PC-9 (cell line): Measurements from ENCODE around the gene AMBRA1. TPM values are rescaled to one million over a fixed set of nuclear protein-coding genes. Genes with fewer than 3 reads are reported as not detected.

Experiments
- BruUV-seq: library from RNA; stranded (reverse); fragments of 400-500 nt; replicated peaks from 2 replicates; lab custom pipeline; 2021; lab: Mats Ljungman, UMichigan
- CTCF ChIA-PET: fragments of 300-600 bp; sonication (Branson Sonifier 250); formaldehyde crosslinking; loops from one replicate; lab custom pipeline; 2022; ENCODE audit warnings: antibody characterized with exemption; lab: Charles Lee
- POLR2A ChIA-PET: fragments of 300-600 bp; sonication (Branson Sonifier 250); formaldehyde crosslinking; loops from one replicate; lab custom pipeline; 2022; ENCODE audit warnings: antibody characterized with exemption; ENCODE audit not compliant: unreplicated experiment; lab: Charles Lee
- DNase-seq, 2 experiments: peaks; one replicate each; pipeline versions ENCODE4 v3.0.0 to v3.0.0-alpha.2; 2015 to 2022; ENCODE audit warnings: mixed read lengths in 1 of 2
- H2AFZ ChIP-seq: fragments of 200-600 bp; sonication (generic); 2 replicates; pipeline ENCODE4 v1.8.1; 2017; ENCODE audit warnings: antibody characterized with exemption
- H3F3A ChIP-seq: fragments of 200-600 bp; sonication (generic); 2 replicates; pipeline ENCODE4 v1.8.1; 2017; ENCODE audit warnings: antibody characterized with exemption, mild to moderate bottlenecking, low read depth; ENCODE audit not compliant: insufficient read depth
- H3K27ac ChIP-seq: fragments of 200-600 bp; sonication (generic); 2 replicates; pipeline ENCODE4 v1.6.1; 2016; ENCODE audit warnings: mixed run types
- H3K27me3 ChIP-seq: fragments of 200-600 bp; sonication (generic); 2 replicates; pipeline ENCODE4 v1.6.1; 2016; ENCODE audit warnings: low read depth, mixed run types; ENCODE audit not compliant: insufficient read depth
- H3K36me3 ChIP-seq: fragments of 200-600 bp; sonication (generic); 2 replicates; pipeline ENCODE4 v1.6.1; 2016; ENCODE audit warnings: low read depth, mixed run types
- H3K4me1 ChIP-seq: fragments of 200-600 bp; sonication (generic); replicated peaks from 2 replicates; pipeline ENCODE4 v1.6.1; 2016; ENCODE audit warnings: mixed run types; ENCODE audit not compliant: insufficient read depth
- H3K4me2 ChIP-seq: fragments of 200-600 bp; sonication (generic); 2 replicates; pipeline ENCODE4 v1.6.1; 2017; ENCODE audit warnings: mixed run types
- H3K4me3 ChIP-seq: fragments of 200-600 bp; sonication (generic); 2 replicates; pipeline ENCODE4 v1.6.1; 2016; ENCODE audit warnings: mixed run types
- H3K79me2 ChIP-seq: fragments of 200-600 bp; sonication (generic); 2 replicates; pipeline ENCODE4 v1.6.1; 2017; ENCODE audit warnings: low read depth, mixed run types
- H3K9me2 ChIP-seq: fragments of 200-600 bp; sonication (generic); 2 replicates; pipeline ENCODE4 v1.8.1; 2017; ENCODE audit warnings: mild to moderate bottlenecking; ENCODE audit not compliant: insufficient read depth
- H3K9me3 ChIP-seq: fragments of 200-600 bp; sonication (generic); 2 replicates; pipeline ENCODE4 v1.8.1; 2016; ENCODE audit warnings: low read depth; ENCODE audit not compliant: insufficient read depth
- H4K20me1 ChIP-seq: fragments of 200-600 bp; sonication (generic); 2 replicates; pipeline ENCODE4 v1.8.1; 2017; ENCODE audit not compliant: insufficient read depth
- EZH2 ChIP-seq: fragments of 200-600 bp; sonication (generic); IDR thresholded peaks from 2 replicates; pipeline ENCODE4 v1.8.0; 2017; ENCODE audit warnings: antibody characterized with exemption, low read depth
- intact Hi-C: fragments of 100-400 bp; cut with micrococcal nuclease; formaldehyde crosslinking; loops from one replicate; pipeline ENCODE4 v1.10.0; 2022; ENCODE audit not compliant: unreplicated experiment
- total RNA-seq: library from RNA; stranded (reverse); gene quantifications from 2 replicates; pipeline ENCODE4 v1.2.3, GENCODE V29; 2021
- TF ChIP-seq, protein P1 (sequence below): fragments of 200-600 bp; sonication (generic); conservative IDR thresholded peaks from 2 replicates; pipeline ENCODE4 v1.6.1; 2017; ENCODE audit warnings: mixed run types, antibody characterized with exemption, mild to moderate bottlenecking, moderate library complexity

AMBRA1 gene
- total RNA-seq, 1 experiment from 2014 or later, result 41.4 TPM

DNA sequence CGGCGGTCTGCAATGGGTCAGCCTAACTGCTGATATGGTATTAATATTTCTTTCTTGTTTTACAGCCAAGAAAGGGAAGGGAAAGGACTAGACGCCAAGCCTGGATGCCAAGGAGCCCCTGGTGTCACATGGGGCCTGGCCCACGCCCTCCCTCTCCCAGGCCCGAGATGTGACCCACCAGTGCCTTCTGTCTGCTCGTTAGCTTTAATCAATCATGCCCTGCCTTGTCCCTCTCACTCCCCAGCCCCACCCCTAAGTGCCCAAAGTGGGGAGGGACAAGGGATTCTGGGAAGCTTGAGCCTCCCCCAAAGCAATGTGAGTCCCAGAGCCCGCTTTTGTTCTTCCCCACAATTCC is 210.4 kb downstream of the AMBRA1 start:
- Histone ChIP-seq H3K4me2 (no peak overlapping the region), H4K20me1 (no peaks in the 10 kb centered on the region)

DNA sequence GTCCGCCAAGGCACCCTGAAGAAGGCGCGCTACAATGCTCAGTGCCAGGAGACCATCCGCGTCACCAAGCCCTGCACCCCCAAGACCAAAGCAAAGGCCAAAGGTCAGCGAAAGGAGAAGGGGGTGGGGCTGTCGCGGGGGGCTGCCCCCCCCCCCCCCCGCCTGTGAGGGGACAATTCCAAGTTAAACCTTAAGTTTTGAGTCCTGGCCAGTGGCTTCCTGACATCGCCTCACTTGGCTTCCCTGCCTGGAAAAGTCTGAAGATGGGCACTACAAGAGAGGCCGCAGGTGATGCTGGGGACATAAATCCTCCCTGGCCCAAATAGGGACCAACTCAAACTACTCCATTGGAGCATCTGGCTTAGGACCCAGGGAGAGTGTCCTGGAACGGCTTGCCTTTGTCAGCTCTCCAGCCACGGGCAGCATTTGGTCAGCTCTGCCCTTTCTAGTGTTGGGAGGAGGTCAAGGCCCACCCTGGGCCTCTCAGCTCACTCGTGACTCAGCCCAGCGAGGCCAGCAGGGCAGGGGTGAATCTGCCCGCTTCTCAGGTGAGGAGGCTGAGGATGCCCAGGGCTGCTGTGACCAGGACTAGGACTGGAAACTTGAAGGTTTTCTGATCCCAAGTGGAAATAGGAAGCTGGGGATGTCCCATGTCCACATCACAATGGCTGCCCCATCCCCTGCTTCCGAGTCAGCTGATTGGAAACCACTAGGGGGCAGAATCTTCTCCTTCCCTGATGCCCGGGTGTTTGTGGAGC is 211.0 kb downstream of the AMBRA1 start:
- Histone ChIP-seq H3F3A (peaks cover 46% of the 10 kb centered on the region), H3K36me3 (no peaks in the 10 kb centered on the region), H3K79me2 (no peaks in the 10 kb centered on the region), H3K4me1 (peaks cover 30% of the 10 kb centered on the region), H3K9me2 (no peaks in the 10 kb centered on the region), H3K4me3 (peak overlapping the region; percentile 68), H4K20me1 (no peaks in the 10 kb centered on the region), H3K9me3 (no peaks in the 10 kb centered on the region), H3K4me2 (peak overlapping the region; percentile 90), H3K27ac (no peak overlapping the region), H3K27me3 (no peaks in the 10 kb centered on the region), H2AFZ (no peak overlapping the region)
- CTCF ChIA-PET, result interaction anchor here (0.5 to 1.7 kb wide), 5 partner anchors 9 to 327 kb away, joined by 3 to 10 read pairs (median 3); partner anchors contain the start of gene CHRM4
- intact Hi-C loops, result loop anchor here (5.0 kb wide), 3 partner anchors 141 to 974 kb away; partner anchors contain the start of genes ATG13 and HARBI1
- DNase-seq, result peak in 1 of 2 experiments; percentile 34
- TF ChIP-seq, protein P1, sequence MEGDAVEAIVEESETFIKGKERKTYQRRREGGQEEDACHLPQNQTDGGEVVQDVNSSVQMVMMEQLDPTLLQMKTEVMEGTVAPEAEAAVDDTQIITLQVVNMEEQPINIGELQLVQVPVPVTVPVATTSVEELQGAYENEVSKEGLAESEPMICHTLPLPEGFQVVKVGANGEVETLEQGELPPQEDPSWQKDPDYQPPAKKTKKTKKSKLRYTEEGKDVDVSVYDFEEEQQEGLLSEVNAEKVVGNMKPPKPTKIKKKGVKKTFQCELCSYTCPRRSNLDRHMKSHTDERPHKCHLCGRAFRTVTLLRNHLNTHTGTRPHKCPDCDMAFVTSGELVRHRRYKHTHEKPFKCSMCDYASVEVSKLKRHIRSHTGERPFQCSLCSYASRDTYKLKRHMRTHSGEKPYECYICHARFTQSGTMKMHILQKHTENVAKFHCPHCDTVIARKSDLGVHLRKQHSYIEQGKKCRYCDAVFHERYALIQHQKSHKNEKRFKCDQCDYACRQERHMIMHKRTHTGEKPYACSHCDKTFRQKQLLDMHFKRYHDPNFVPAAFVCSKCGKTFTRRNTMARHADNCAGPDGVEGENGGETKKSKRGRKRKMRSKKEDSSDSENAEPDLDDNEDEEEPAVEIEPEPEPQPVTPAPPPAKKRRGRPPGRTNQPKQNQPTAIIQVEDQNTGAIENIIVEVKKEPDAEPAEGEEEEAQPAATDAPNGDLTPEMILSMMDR, result peak; percentile 67
- TF ChIP-seq EZH2, result no peak
- no TSS peak for BruUV-seq
- POLR2A ChIA-PET, result no interaction called here

More for the DNA sequence above, 210.4 kb downstream of the AMBRA1 start:
- peaks cover 41% of the 10 kb centered on the region for H3F3A ChIP-seq
- no peak for DNase-seq
- BruUV-seq, result TSS peak; percentile 64
- no peak overlapping the region for H2AFZ ChIP-seq
- no peaks in the 10 kb centered on the region for H3K36me3 ChIP-seq
- no peak overlapping the region for H3K27ac ChIP-seq
- no peaks in the 10 kb centered on the region for H3K79me2 ChIP-seq
- TF ChIP-seq EZH2, result no peak
- TF ChIP-seq, protein P1, result peak; percentile 49
- CTCF ChIA-PET, result interaction anchor here (0.5 to 1.7 kb wide), 5 partner anchors 8 to 326 kb away, joined by 3 to 10 read pairs (median 3); partner anchors contain the start of gene CHRM4
- H3K9me3 ChIP-seq, result no peaks in the 10 kb centered on the region
- POLR2A ChIA-PET, result no interaction called here
- H3K4me1 ChIP-seq, result peaks cover 30% of the 10 kb centered on the region
- no peak overlapping the region for H3K4me3 ChIP-seq
- H3K9me2 ChIP-seq, result no peaks in the 10 kb centered on the region
- H3K27me3 ChIP-seq, result 0 out of 2 replicates have a peak, but pooled peaks cover under 1% of the 10 kb centered on the region
- intact Hi-C loops, result loop anchor here (5.0 kb wide), 3 partner anchors 141 to 974 kb away; partner anchors contain the start of genes ATG13 and HARBI1

DNA sequence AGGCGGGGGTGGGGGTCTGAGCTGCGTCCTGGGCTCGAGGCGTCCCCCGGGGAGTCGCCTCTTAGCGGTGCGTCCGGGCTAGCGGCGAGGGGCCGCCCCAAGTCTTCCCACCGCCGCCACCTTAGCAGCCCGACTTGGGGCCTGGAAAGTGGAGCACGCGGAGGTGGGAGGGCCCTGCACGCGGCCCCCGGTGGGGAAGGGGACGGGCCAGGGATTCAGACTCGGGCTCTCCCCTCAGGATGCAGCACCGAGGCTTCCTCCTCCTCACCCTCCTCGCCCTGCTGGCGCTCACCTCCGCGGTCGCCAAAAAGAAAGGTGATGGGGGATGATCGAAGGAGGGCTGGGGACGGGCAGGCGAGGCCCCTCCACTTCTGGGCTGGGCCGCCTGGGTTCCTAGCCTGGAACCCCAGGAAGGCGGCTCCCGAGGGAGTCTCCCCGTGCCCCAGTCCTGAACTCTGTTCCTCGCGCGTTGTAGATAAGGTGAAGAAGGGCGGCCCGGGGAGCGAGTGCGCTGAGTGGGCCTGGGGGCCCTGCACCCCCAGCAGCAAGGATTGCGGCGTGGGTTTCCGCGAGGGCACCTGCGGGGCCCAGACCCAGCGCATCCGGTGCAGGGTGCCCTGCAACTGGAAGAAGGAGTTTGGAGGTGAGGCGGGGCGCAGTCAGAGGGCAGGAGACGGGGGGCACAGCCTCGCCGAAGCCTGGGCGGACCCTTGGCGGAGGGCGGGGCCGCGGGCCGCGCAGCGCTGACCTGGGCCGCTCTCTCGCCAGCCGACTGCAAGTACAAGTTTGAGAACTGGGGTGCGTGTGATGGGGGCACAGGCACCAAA is 211.8 kb downstream of the AMBRA1 start:
- peaks cover 27% of the 10 kb centered on the region for H3K4me1 ChIP-seq
- ChIA-PET CTCF (interaction anchor here (0.6 to 1.7 kb wide), 3 partner anchors 10 to 138 kb away, joined by 6 to 12 read pairs (median 10); partner anchors contain the start of gene CHRM4), POLR2A (no interaction called here)
- H3K79me2 ChIP-seq, result no peaks in the 10 kb centered on the region
- H3F3A ChIP-seq, result peaks cover 52% of the 10 kb centered on the region
- no peaks in the 10 kb centered on the region for H4K20me1 ChIP-seq
- TF ChIP-seq, protein P1, result no peak
- TF ChIP-seq EZH2, result no peak
- peak overlapping the region; percentile 86 for H2AFZ ChIP-seq
- no peaks in the 10 kb centered on the region for H3K36me3 ChIP-seq
- no TSS peak for BruUV-seq
- DNase-seq, result peak in 1 of 2 experiments; percentile 47
- no peak overlapping the region for H3K27ac ChIP-seq
- H3K9me3 ChIP-seq, result no peaks in the 10 kb centered on the region
- intact Hi-C loops, result loop anchor here (5.0 kb wide), 3 partner anchors 140 to 975 kb away; partner anchors contain the start of genes ATG13 and HARBI1
- peak overlapping the region; percentile 90 for H3K4me2 ChIP-seq
- H3K9me2 ChIP-seq, result no peaks in the 10 kb centered on the region
- H3K27me3 ChIP-seq, result no peaks in the 10 kb centered on the region
- H3K4me3 ChIP-seq, result peak overlapping the region; percentile 68
